GM12878 (cell line): Measurements from ENCODE around the gene DUSP14. TPM values are rescaled to one million over a fixed set of nuclear protein-coding genes. Genes with fewer than 3 reads are reported as not detected.

ENCODE experiments used
- BHLHE40 ChIP-seq, 2 experiments: fragments of 450-650 bp in 1 of 2; IDR thresholded peaks; 2 replicates each; pipeline ENCODE4 v1.6.1; 2011 to 2017; ENCODE audit warnings: low read depth in 2 of 2, borderline replicate concordance in 1 of 2, improper control_type of control experiment in 1 of 2, low read length in 1 of 2, mild to moderate bottlenecking in 1 of 2
- CTCF ChIP-seq, 3 experiments: IDR thresholded peaks in 2 of 3; conservative IDR thresholded peaks in 1 of 3; 2 replicates each; pipeline ENCODE4 v1.5.1; 2011; ENCODE audit warnings: low read depth in 3 of 3, low read length in 3 of 3, mild to moderate bottlenecking in 3 of 3, control low read depth in 2 of 3, moderate library complexity in 2 of 3, inconsistent platforms in 1 of 3, mixed read lengths in 1 of 3; ENCODE audit not compliant: control insufficient read depth in 2 of 3, insufficient read depth in 1 of 3; ENCODE audit errors: extremely low read depth in 1 of 3
- EGR1 ChIP-seq, 2 experiments: IDR thresholded peaks; 1 replicate in 1 of 2; 2 replicates in 1 of 2; pipeline ENCODE4 v1.6.1; 2011 to 2012; ENCODE audit warnings: low read depth in 2 of 2, low read length in 2 of 2, borderline replicate concordance in 1 of 2, mild to moderate bottlenecking in 1 of 2, moderate library complexity in 1 of 2
- MXI1 ChIP-seq: fragments of 150-350 bp; IDR thresholded peaks from 2 replicates; pipeline ENCODE4 v1.6.1; 2011; ENCODE audit warnings: low read depth, mild to moderate bottlenecking, inconsistent platforms, low read length, improper control_type of control experiment
- NR2C2 ChIP-seq: IDR thresholded peaks from 2 replicates; pipeline ENCODE4 v1.6.1; 2011; ENCODE audit warnings: borderline replicate concordance, low read depth; ENCODE audit not compliant: control insufficient read depth, insufficient read length
- NRF1 ChIP-seq: conservative IDR thresholded peaks from 2 replicates; pipeline ENCODE4 v1.6.1; 2011; ENCODE audit warnings: mild to moderate bottlenecking, low read depth, low read length, improper control_type of control experiment
- PAX5 ChIP-seq: IDR thresholded peaks from 2 replicates; pipeline ENCODE4 v1.6.1; 2011; ENCODE audit warnings: low read depth, low read length, borderline replicate concordance
- POLR2A ChIP-seq: IDR thresholded peaks from 2 replicates; pipeline ENCODE4 v1.6.1; 2011; ENCODE audit warnings: low read depth, mild to moderate bottlenecking, low read length
- POU2F2 ChIP-seq: IDR thresholded peaks from 3 replicates; pipeline ENCODE4 v1.6.1; 2011; ENCODE audit warnings: low read depth, mild to moderate bottlenecking, low read length, borderline replicate concordance
- RFX5 ChIP-seq: IDR thresholded peaks from 2 replicates; pipeline ENCODE4 v1.6.1; 2011; ENCODE audit warnings: low read depth, low read length, improper control_type of control experiment
- SIN3A ChIP-seq: IDR thresholded peaks from 2 replicates; pipeline ENCODE4 v1.6.1; 2012; ENCODE audit warnings: low read depth, low read length, improper control_type of control experiment
- SP1 ChIP-seq: IDR thresholded peaks from one replicate; pipeline ENCODE4 v1.6.1; 2011; ENCODE audit warnings: low read depth, low read length
- SRF ChIP-seq, 2 experiments: IDR thresholded peaks; 2 replicates each; pipeline ENCODE4 v1.6.1; 2011; ENCODE audit warnings: low read depth in 2 of 2, low read length in 2 of 2, mild to moderate bottlenecking in 1 of 2, moderate library complexity in 1 of 2
- SUZ12 ChIP-seq: fragments of 200-600 bp; sonication (generic); IDR thresholded peaks from one replicate; pipeline ENCODE4 v1.6.1; 2018; ENCODE audit warnings: antibody characterized with exemption, mild to moderate bottlenecking; ENCODE audit not compliant: unreplicated experiment
- TCF12 ChIP-seq: IDR thresholded peaks from 2 replicates; pipeline ENCODE4 v1.6.1; 2011; ENCODE audit warnings: low read depth, mild to moderate bottlenecking, low read length
- ZNF207 ChIP-seq: fragments of 450-650 bp; IDR thresholded peaks from 2 replicates; pipeline ENCODE4 v1.6.1; 2014; ENCODE audit warnings: antibody characterized with exemption, mild to moderate bottlenecking, borderline replicate concordance
- polyA plus RNA-seq, 11 experiments: library from polyadenylated mRNA; depleted of rRNA in 4 of 11; unstranded in 6 of 11; stranded (reverse) in 5 of 11; fragments of >200 nt; fragmentation: Nextera tagmentation in 4 of 11; fragmentation: Illumina TruSeq in 1 of 11; extraction: Ambion mirVana in 4 of 11; extraction: Trizol in 1 of 11; gene quantifications; 1 replicate in 1 of 11; 2 replicates in 10 of 11; pipeline versions ENCODE4 v1.2.1 to v1.2.3, GENCODE V29; 2011 to 2016; ENCODE audit warnings: inconsistent platforms in 2 of 11, missing spikeins in 2 of 11, low read depth in 1 of 11
- total RNA-seq, 4 experiments: library from RNA; depleted of rRNA in 3 of 4; stranded (reverse); fragments of >200 nt in 3 of 4; fragmentation: Illumina TruSeq in 1 of 4; extraction: Trizol in 1 of 4; gene quantifications; 2 replicates each; pipeline versions ENCODE4 v1.2.1 to v1.2.3, GENCODE V29; 2013 to 2021
- TF ChIP-seq, protein P1 (sequence below): fragments of 450-650 bp; IDR thresholded peaks from 2 replicates; pipeline ENCODE4 v1.6.1; 2017; ENCODE audit warnings: low read depth, mild to moderate bottlenecking, moderate library complexity

The DUSP14 gene
- total and polyA plus RNA-seq, 10 of the 15 experiments (the other 5 are each of a cell fraction or from before 2014, with no cell fraction given), result 14.5 to 36.5 (median 24.4) TPM

- TF ChIP-seq SP1 (no peak), POU2F2 (0 out of 3 replicates have a peak, but pooled peaks have one; percentile 8), SRF (IDR thresholded peaks at IDR 0.05; ENCODE audit: low read depth in 2 of 2, low read length in 2 of 2) (no peak), POLR2A (peak; percentile 88), MXI1 (0 out of 2 replicates have a peak, but pooled peaks have one; percentile 8), NR2C2 (no peak), EGR1 (IDR thresholded peaks at IDR 0.05; ENCODE audit: borderline replicate concordance in 1 of 2, low read depth in 2 of 2, low read length in 2 of 2) (peak; percentile 73 to 74; a peak in 2 of 3 replicates), NRF1 (peak; percentile 45; the same call in 1 of the 2 replicates), ZNF207 (0 out of 2 replicates have a peak, but pooled peaks have one; percentile 31), RFX5 (0 out of 2 replicates have a peak, but pooled peaks have one; percentile 34), TCF12 (peak; percentile 8; the same call in 1 of the 2 replicates), PAX5 (no peak), SIN3A (peak; percentile 60; the same call in 1 of the 2 replicates), SUZ12 (no peak), BHLHE40 (IDR thresholded peaks at IDR 0.05; ENCODE audit: borderline replicate concordance in 1 of 2, low read depth in 2 of 2, low read length in 1 of 2) (no peak; a peak in 1 of 4 replicates), CTCF (IDR thresholded peaks at IDR 0.05 in 2 of 3, conservative IDR thresholded peaks at IDR 0.05 in 1 of 3; ENCODE audit: control insufficient read depth in 2 of 3, extremely low read depth in 1 of 3, insufficient read depth in 1 of 3, low read depth in 3 of 3, low read length in 3 of 3) (peak in 1 of 3 experiments; percentile 13; a peak in 1 of 6 replicates)
- TF ChIP-seq, protein P1, sequence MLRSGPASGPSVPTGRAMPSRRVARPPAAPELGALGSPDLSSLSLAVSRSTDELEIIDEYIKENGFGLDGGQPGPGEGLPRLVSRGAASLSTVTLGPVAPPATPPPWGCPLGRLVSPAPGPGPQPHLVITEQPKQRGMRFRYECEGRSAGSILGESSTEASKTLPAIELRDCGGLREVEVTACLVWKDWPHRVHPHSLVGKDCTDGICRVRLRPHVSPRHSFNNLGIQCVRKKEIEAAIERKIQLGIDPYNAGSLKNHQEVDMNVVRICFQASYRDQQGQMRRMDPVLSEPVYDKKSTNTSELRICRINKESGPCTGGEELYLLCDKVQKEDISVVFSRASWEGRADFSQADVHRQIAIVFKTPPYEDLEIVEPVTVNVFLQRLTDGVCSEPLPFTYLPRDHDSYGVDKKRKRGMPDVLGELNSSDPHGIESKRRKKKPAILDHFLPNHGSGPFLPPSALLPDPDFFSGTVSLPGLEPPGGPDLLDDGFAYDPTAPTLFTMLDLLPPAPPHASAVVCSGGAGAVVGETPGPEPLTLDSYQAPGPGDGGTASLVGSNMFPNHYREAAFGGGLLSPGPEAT, result no peak
- TF ChIP-seq, all 136 proteins: peak for 18
Observed at GRCh38 chr17:37489197-37490001, at the start of gene DUSP14 (continued).
